Measurements from ENCODE around the gene STAMBPL1.
A peak's percentile ranks its signal among the peaks of the same experiment; 100 is the strongest.
"Not testable (repeated sequence)": the region's sequence is repeated elsewhere in the genome, so short reads cannot be mapped to it uniquely, and the experiment has no call there.

The STAMBPL1 gene

GRCh38 chr10:88879534-88880281 is at the start of gene STAMBPL1:
TSS of gene STAMBPL1 (plus strand) at chr10:88880245. CDS start at chr10:88901709, 21,464 bp downstream.
- peak; percentile 74 for DNase-seq

DNA sequence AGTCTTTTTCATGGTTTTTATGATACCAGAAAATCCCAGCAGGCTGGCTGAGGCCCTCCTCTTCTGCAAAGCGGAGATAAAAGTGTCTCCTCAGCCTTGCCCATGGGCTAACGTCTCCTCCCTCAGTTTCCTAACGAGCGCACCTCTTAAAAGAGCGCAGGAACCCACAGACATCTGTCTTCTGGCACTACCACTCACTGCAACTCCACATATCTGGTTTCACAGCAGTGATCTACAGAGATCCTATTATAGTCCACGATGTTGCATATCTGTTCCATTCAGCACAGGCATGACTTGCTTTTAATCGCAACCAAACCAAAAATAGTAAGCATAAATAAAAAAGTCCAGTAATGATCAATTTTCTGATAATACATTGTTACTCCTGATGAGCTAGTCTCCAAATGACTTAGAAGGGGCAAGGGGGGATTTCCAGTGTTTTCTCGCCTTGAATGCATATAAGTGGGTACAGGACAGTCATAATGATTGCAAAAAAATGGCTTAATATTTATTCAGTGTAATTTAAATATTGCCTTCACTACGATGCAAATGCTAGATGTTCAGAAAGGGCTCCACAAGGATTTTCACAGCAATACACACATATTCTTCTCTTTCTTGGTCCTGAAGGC is 49.3 kb upstream of the STAMBPL1 start:
- DNase-seq: no peak

DNA sequence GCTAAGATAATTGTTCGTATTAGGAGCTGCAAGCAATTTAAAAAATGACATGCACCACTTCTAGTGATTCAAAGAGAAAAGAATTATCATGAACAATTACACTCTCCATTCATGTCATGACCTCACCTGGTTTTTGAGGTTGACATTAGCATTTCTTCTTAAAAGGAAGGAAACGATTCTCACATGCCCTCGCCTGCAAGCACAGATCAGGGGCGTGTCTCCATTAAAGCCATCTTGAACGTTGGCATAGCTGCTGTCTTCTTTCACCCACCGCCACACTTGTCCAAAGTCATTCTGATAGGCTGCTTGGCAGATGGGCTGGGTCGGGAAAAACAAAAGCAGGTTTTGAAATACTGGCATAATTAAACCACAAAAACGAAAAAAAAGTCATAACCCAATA is 48.3 kb upstream of the STAMBPL1 start:
- DNase-seq: peak; percentile 67

- no peak for DNase-seq
Measured at GRCh38 chr10:88832376-88832775, 47.7 kb upstream of the STAMBPL1 start.

DNA sequence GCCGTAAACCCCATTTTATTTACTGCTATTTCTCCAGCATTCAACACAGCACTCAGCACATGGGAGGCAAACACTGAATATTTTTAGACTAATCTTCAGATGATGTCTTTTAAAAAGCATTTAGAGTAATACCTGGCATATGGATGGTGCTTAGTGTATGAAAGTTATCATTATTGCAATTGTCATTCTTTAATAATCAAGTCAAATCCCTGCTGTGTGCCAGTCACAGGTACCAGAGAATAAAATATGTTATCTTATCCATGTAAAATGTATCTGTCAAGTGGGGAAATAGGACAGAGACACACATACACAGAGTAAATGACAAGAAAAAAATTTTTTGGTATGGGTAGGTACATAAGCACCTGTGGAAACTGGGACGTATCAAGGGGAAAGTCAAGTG is 46.9 kb upstream of the STAMBPL1 start:
- DNase-seq: no peak

DNA sequence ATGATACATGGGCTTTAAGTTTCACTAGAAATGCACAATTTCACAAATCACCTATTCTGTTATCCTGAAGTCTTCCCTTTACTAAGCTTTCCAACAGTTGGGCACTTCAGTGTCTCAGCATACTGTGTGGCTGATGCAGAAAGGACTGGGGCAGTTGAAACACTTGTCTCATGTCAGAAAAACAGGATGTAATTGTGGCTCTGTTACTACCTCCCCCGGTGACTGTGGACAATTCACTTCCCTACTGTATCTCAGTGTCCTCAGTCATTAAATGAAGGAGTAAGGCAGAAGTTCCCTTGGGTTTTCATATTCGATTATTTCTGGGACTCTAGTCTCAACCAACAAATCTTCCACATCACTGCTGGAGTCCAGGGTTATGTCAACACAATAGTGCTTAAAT is 46.3 kb upstream of the STAMBPL1 start:
- no peak for DNase-seq

DNA sequence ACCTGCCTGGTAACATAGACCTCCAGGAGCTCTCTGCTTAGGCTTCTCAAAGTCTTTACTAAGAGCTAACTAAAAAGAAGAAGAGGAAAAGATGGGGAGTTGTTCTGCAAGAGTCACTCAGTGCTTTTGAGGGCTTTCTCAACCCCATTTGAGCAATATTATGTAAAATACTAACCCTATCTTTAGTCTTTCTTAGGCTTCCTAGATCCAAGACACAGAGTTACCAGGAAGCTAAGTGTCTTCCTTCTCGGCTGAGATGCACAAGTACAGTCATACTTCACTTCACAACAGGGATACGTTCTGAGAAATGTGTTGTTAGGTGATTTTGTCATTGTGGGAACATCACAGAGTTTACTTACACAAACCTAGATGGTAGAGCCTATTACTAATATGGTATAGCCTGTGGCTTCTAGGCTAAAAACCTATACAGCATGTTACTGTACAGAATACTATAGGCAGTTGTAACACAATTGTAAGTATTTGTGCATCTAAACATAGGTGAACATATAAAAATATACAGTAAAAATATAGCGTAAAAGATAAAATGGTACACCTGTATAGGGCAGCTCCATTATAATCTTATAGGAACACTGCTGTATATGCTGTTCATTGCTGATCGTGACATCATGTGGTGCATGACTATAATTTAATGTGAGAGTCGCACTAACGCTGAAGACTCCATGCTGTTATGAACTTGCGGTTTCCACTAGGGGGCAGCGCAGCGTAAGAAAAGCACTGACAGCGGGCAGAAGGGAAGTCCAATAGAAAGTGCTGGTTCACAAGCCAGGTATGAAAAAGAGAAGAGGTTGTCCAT is 44.7 kb upstream of the STAMBPL1 start:
- DNase-seq: peak; percentile 89

DNA sequence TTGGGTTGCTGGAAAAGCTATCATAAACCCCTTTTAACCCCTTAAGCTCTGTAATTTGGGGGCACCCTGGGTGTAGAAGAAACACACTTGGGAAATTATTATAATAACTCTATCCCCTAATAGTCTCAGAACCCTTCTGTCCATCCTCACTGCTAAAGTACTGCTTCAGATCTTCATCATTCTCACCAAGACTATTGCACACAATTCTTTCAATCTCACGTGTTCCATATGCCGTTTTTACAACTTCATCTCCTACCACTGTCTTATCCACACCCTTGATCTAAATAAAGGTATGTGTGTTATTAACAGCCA is 44.2 kb upstream of the STAMBPL1 start:
- no peak for DNase-seq

DNA sequence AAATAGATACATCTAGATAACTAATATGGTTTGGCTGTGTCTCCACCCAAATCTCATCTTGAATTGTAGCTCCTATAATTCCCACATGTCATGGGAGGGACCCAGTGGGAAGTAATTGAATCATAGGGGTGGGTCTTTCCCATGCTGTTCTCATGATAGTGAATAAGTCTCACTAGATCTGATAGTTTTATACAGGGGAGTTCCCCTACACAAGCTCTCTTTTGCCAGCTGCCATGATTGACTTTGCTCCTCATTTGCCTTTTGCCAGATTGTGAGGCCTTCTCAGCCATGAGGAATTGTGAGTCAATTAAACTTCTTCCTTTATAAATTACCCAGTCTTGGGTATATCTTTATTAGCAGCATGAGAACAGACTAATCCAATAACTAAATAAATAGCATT is 42.4 kb upstream of the STAMBPL1 start:
- not testable (repeated sequence) for DNase-seq

- DNase-seq: no peak
Measured at GRCh38 chr10:88838766-88839350, 41.2 kb upstream of the STAMBPL1 start.

DNA sequence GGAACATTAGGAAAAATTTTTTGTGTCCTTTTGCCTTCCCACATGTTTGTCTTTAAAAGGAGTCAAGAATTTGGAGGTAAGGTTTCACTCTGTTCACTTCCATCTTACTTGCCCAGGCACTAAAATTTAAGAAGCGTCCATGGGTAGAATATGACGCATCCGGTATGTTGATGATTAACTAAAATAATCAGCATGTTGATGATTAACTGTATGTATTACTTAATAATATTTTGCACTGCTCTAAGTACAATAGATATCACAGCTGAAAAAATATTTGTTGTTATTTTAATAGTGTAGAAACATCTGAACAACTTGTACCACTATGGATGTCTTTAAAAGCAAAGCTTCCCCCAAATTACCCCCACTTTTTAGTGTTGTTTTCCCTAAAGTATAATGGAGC is 39.9 kb upstream of the STAMBPL1 start:
- no peak for DNase-seq

- DNase-seq: no peak
Measured at GRCh38 chr10:88840881-88841280, 39.2 kb upstream of the STAMBPL1 start.

GRCh38 chr10:88841316-88842111 is 38.5 kb upstream of the STAMBPL1 start:
- DNase-seq: no peak

DNA sequence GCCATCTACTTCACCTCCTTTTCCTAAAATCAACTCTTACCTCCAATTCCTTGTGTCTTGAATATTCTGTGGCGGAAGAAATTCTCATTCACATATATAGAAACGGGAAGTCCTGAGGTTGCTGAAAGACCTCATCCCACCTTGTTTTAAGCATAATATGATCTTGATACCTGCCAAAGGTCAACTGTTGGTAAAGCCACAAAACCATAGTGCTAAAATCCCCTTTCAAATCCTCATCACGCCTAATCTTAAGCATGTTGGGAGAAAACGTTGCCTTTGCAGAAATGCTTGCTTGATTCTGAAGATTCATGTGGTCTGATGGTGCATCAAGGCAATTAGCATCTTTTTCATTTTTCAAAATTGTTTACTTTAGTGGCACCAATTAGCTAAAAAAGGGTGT is 36.9 kb upstream of the STAMBPL1 start:
- DNase-seq: no peak

- no peak for DNase-seq
Measured at GRCh38 chr10:88848499-88848898, 31.5 kb upstream of the STAMBPL1 start.

DNA sequence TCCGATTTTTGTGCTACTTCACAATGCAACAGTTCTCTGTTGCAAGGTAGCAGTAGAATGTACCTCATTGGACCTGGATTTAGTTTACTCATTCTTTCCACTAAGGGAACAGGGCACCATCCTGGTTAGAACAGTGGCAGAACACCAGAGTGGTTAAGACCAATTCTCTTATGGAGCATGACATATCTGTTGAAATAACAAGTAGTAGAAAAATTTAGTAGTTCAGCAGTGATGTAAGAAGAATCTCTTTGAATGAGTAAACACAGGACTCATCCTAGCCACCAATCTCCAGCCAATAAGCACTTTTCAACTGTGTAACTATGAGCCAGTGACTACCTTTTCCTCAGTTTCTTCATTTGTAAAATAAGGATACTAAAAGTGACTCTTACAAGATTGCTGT is 30.8 kb upstream of the STAMBPL1 start:
- no peak for DNase-seq

GRCh38 chr10:88850712-88851111 is 29.3 kb upstream of the STAMBPL1 start:
- DNase-seq: no peak

DNA sequence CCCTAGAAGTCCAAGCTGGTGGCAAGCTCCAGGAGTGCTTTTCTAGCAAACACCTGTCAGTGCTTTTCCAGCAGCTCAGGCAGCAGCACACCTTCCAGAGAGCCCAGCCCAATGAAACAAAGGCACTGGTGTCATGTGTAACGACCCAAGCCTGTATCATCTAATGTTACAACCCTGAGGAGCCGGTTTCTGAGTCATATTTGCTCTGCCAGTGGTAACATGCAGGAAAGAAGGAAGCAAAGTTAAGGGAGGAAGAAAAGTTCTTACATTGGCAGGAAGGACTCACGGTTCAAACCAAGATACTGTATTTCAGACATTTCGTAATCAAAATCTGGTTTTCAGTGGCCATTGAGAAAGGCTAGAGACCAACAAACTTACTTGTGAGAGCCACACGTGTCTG is 28.3 kb upstream of the STAMBPL1 start, which contains the start of gene ANKRD22:
ANKRD22 (minus strand) TSS at position 139 of the 400 bp plus-strand sequence. CDS start 237 bp downstream, outside the sequence.
- no peak for DNase-seq

DNA sequence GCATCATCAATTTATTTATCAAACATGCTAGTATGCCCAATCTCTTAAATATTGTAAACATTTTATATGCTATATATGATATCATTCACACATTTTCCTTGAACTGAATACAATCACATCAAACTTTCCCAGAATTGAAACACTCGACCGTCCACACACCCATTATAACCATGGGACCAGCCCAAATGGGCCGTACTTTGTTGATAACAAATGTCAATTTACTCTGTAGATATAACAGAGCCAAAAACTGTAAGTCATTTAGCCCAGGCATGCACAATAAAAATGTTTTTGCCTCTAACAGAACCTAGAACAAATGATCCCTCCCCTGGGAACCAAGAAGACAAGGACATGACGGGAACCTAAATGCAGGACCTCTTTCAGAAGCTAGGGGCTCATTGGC is 27.7 kb upstream of the STAMBPL1 start:
- DNase-seq: no peak

GRCh38 chr10:88853155-88853881 is 26.7 kb upstream of the STAMBPL1 start:
- no peak for DNase-seq

- DNase-seq: no peak
Measured at GRCh38 chr10:88854684-88855083, 25.4 kb upstream of the STAMBPL1 start.

- no peak for DNase-seq
Measured at GRCh38 chr10:88857831-88858230, 22.2 kb upstream of the STAMBPL1 start.
